ENCODE data around the gene GSX2.

- TF ChIP-seq CTCF (IDR thresholded peaks at IDR 0.05 in 8 of 11, conservative IDR thresholded peaks at IDR 0.05 in 3 of 11) (no peak), POLR2A (IDR thresholded peaks at IDR 0.05) (no peak)
Observed at GRCh38 chr4:54077812-54078211, 22.2 kb upstream of the GSX2 start.
